SU-DHL-6 (cell line): ENCODE measurements around the gene NTHL1.
A peak's percentile ranks its signal among the peaks of the same experiment; 100 is the strongest.

ENCODE experiments used
- H2AFZ ChIP-seq: fragments of 200-600 bp; sonication (generic); 2 replicates; pipeline ENCODE4 v1.6.1; 2014; ENCODE audit warnings: low read depth, mild to moderate bottlenecking, moderate library complexity, mixed read lengths, antibody characterized with exemption, low read length; ENCODE audit not compliant: severe bottlenecking
- H3F3A ChIP-seq: fragments of 200-600 bp; shearing (Covaris generic); 2 replicates; pipeline ENCODE4 v1.6.0; 2016; ENCODE audit warnings: antibody characterized with exemption, mild to moderate bottlenecking; ENCODE audit not compliant: insufficient read depth
- H3K27ac ChIP-seq: fragments of 200-600 bp; sonication (generic); 2 replicates; pipeline ENCODE4 v1.5.1; 2016; ENCODE audit warnings: low read depth, mild to moderate bottlenecking, low read length, moderate library complexity, mixed read lengths
- H3K27me3 ChIP-seq: fragments of 200-600 bp; sonication (generic), shearing (Covaris generic); 2 replicates; pipeline ENCODE4 v1.6.0; 2014; ENCODE audit warnings: mild to moderate bottlenecking, low read length
- H3K36me3 ChIP-seq: fragments of 200-600 bp; sonication (generic); 2 replicates; pipeline ENCODE4 v1.6.1; 2014; ENCODE audit warnings: mild to moderate bottlenecking, low read length, mixed read lengths
- H3K4me2 ChIP-seq: fragments of 300-600, 200-600 bp; shearing (Covaris generic), sonication (generic); 2 replicates; pipeline ENCODE4 v1.6.0; 2014; ENCODE audit warnings: low read length, low read depth, mild to moderate bottlenecking; ENCODE audit not compliant: poor library complexity, severe bottlenecking
- H3K4me3 ChIP-seq: fragments of 200-600 bp; sonication (generic); 2 replicates; pipeline ENCODE4 v1.5.1; 2014; ENCODE audit warnings: antibody characterized with exemption, low read length, mild to moderate bottlenecking, mixed read lengths; ENCODE audit not compliant: insufficient read depth, poor library complexity, severe bottlenecking
- H3K79me2 ChIP-seq: fragments of 200-600 bp; sonication (generic); 2 replicates; pipeline ENCODE4 v1.6.1; 2014; ENCODE audit warnings: mild to moderate bottlenecking, low read length, moderate library complexity; ENCODE audit not compliant: insufficient read depth
- H3K9ac ChIP-seq: fragments of 200-600 bp; sonication (generic); 2 replicates; pipeline ENCODE4 v1.7.0; 2014; ENCODE audit warnings: mild to moderate bottlenecking, low read length
- H3K9me2 ChIP-seq: fragments of 200-600 bp; sonication (generic); replicated peaks from 2 replicates; pipeline ENCODE4 v1.6.1; 2014; ENCODE audit warnings: low read length; ENCODE audit not compliant: insufficient read depth
- H3K9me3 ChIP-seq: fragments of 200-600 bp; sonication (generic); 2 replicates; pipeline ENCODE4 v1.6.1; 2014; ENCODE audit warnings: low read length, mixed read lengths; ENCODE audit not compliant: insufficient read depth
- H4K20me1 ChIP-seq: fragments of 200-600 bp; sonication (generic); 2 replicates; pipeline ENCODE4 v1.6.1; 2014; ENCODE audit warnings: low read depth, mild to moderate bottlenecking, antibody characterized with exemption, low read length, moderate library complexity, mixed read lengths
- EZH2phosphoT487 ChIP-seq: fragments of 200-600 bp; sonication (generic), shearing (Covaris generic); conservative IDR thresholded peaks from 2 replicates; pipeline ENCODE4 v1.6.1; 2018; ENCODE audit warnings: mild to moderate bottlenecking, antibody characterized with exemption, low read length, moderate library complexity, mixed read lengths
- TF ChIP-seq, protein P1 (sequence below): fragments of 200-600 bp; sonication (generic); IDR thresholded peaks from one replicate; pipeline ENCODE4 v1.5.1; 2017; ENCODE audit warnings: antibody characterized with exemption, mild to moderate bottlenecking, low read length, moderate library complexity; ENCODE audit not compliant: insufficient read depth, poor library complexity, severe bottlenecking

Gene NTHL1

DNA sequence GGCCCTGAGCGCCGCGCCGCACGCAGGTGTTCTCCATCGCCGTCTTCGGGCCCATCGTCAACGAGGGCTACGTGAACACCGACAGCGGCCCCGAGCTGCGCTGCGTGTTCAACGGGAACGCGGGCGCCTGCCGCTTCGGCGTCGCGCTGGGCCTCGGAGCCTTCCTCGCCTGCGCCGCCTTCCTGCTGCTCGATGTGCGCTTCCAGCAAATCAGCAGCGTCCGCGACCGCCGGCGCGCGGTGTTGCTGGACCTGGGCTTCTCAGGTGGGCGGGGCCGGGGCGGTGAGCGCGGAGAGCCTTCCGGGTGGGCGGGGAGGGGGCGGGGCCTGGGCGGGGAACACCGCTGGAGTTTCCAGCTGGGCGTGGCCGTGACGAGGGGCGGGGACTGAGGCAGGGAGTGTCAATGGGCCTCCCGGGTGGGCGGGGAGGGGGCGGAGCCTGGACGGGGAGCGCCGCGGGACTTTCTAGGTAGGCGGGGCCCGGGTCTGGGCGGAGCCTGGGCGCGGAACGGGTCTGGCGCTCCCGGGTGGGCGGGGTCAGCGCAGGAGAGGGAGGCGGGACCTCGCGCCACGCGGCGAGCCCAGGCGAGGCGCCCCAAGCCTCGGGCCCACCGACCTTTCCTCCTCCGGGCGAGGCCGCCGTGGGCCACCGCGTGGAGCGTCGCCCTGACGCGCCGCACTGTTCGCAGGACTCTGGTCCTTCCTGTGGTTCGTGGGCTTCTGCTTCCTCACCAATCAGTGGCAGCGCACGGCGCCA lies 55.5 kb downstream of the NTHL1 start:
- Histone ChIP-seq H3K4me3 (no peak overlapping the region), H3K9ac (no peak overlapping the region), H4K20me1 (no peaks in the 10 kb centered on the region), H3K9me3 (no peaks in the 10 kb centered on the region), H3K4me2 (no peak overlapping the region), H3K36me3 (no peaks in the 10 kb centered on the region), H2AFZ (no peak overlapping the region), H3K27ac (no peak overlapping the region), H3K9me2 (no peaks in the 10 kb centered on the region), H3F3A (peaks cover 13% of the 10 kb centered on the region), H3K79me2 (no peaks in the 10 kb centered on the region), H3K27me3 (no peaks in the 10 kb centered on the region)
- TF ChIP-seq, protein P1, sequence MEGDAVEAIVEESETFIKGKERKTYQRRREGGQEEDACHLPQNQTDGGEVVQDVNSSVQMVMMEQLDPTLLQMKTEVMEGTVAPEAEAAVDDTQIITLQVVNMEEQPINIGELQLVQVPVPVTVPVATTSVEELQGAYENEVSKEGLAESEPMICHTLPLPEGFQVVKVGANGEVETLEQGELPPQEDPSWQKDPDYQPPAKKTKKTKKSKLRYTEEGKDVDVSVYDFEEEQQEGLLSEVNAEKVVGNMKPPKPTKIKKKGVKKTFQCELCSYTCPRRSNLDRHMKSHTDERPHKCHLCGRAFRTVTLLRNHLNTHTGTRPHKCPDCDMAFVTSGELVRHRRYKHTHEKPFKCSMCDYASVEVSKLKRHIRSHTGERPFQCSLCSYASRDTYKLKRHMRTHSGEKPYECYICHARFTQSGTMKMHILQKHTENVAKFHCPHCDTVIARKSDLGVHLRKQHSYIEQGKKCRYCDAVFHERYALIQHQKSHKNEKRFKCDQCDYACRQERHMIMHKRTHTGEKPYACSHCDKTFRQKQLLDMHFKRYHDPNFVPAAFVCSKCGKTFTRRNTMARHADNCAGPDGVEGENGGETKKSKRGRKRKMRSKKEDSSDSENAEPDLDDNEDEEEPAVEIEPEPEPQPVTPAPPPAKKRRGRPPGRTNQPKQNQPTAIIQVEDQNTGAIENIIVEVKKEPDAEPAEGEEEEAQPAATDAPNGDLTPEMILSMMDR = no peak
- TF ChIP-seq EZH2phosphoT487 = no peak

DNA sequence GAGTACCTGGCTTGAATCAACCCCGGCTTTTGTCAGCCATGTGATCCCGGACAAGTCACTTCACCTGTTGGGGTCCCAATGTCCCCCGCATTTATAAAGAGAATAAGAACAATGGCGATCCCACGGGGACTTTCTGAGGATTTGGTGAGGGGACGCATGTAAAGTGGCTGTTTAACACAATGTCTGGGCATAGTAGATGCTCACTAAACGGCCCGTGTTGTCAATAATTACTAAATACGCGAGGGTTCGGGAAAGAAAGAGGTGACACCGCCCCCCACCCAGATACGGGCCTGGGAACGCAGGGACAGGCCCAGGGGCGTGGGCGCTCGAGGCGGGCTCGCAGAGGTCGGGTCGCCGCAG lies 56.1 kb downstream of the NTHL1 start:
- no peak for TF ChIP-seq EZH2phosphoT487
- TF ChIP-seq, protein P1 = no peak
- Histone ChIP-seq H3K9ac (no peak overlapping the region), H3K9me3 (no peaks in the 10 kb centered on the region), H3K79me2 (no peaks in the 10 kb centered on the region), H3K36me3 (no peaks in the 10 kb centered on the region), H4K20me1 (no peaks in the 10 kb centered on the region), H3K27me3 (no peaks in the 10 kb centered on the region), H3K9me2 (no peaks in the 10 kb centered on the region), H3K4me2 (peak overlapping the region; percentile 40), H2AFZ (no peak overlapping the region), H3F3A (peaks cover 10% of the 10 kb centered on the region), H3K27ac (no peak overlapping the region), H3K4me3 (no peak overlapping the region)

DNA sequence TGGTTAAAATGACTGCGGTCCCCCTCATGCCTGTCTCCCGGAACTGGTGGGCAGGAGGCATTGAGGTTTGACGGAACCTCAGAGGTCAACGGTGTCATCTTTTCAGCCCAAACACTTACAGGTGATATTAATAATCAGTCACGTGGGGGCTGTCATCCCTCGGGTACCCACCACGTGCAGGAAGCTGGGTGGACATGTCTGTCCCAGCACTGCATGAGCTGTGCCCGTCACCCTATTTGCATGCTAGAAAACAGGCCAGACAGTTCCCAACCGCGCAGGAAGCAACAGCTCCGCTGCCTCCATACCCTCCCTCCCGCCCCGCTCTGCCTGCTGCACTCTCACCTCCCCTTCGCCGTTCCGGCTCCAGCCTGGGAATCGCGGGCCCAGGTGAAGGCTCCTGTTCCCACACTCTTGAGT lies 56.5 kb downstream of the NTHL1 start:
- no peak overlapping the region for H3K27ac ChIP-seq
- no peak overlapping the region for H3K9ac ChIP-seq
- no peaks in the 10 kb centered on the region for H4K20me1 ChIP-seq
- H3K9me2 ChIP-seq = no peaks in the 10 kb centered on the region
- H2AFZ ChIP-seq = no peak overlapping the region
- no peak overlapping the region for H3K4me3 ChIP-seq
- H3K79me2 ChIP-seq = no peaks in the 10 kb centered on the region
- peaks cover 10% of the 10 kb centered on the region for H3F3A ChIP-seq
- peak overlapping the region; percentile 40 for H3K4me2 ChIP-seq
- no peak for TF ChIP-seq EZH2phosphoT487
- TF ChIP-seq, protein P1 = no peak
- H3K36me3 ChIP-seq = no peaks in the 10 kb centered on the region
- no peaks in the 10 kb centered on the region for H3K27me3 ChIP-seq
- H3K9me3 ChIP-seq = no peaks in the 10 kb centered on the region
